Kidney glomerular epithelial cell (primary cell): Measurements from ENCODE around the gene IL6R.

ENCODE experiments used
- DNase-seq: peaks from one replicate; lab custom pipeline; 2025; lab: John Stamatoyannopoulos, UW

The IL6R gene

GRCh38 chr1:154427173-154428139, 22.3 kb downstream of the IL6R start:
- DNase-seq: no peak

GRCh38 chr1:154429118-154429517, 24.0 kb downstream of the IL6R start:
- DNase-seq: no peak

GRCh38 chr1:154429841-154430611, 24.9 kb downstream of the IL6R start:
- no peak for DNase-seq

- no peak for DNase-seq
Measured at GRCh38 chr1:154430903-154431302, 25.8 kb downstream of the IL6R start.

- peak; percentile 99 for DNase-seq
Measured at GRCh38 chr1:154431586-154432373, 26.6 kb downstream of the IL6R start.

- DNase-seq: no peak
Measured at GRCh38 chr1:154433161-154433764, 28.1 kb downstream of the IL6R start.

- no peak for DNase-seq
Measured at GRCh38 chr1:154434346-154435085, 29.4 kb downstream of the IL6R start.

GRCh38 chr1:154435599-154436200, 30.6 kb downstream of the IL6R start:
- no peak for DNase-seq

GRCh38 chr1:154436433-154436832, 31.3 kb downstream of the IL6R start:
- DNase-seq: no peak

- DNase-seq: no peak
Measured at GRCh38 chr1:154440036-154440804, 35.1 kb downstream of the IL6R start.

GRCh38 chr1:154441241-154441888, 36.2 kb downstream of the IL6R start:
- no peak for DNase-seq

- peak; percentile 90 for DNase-seq
Measured at GRCh38 chr1:154442006-154442740, 37.0 kb downstream of the IL6R start.

- DNase-seq: no peak
Measured at GRCh38 chr1:154443274-154444013, 38.3 kb downstream of the IL6R start.

- peak; percentile 77 for DNase-seq
Measured at GRCh38 chr1:154445040-154445472, 39.9 kb downstream of the IL6R start.

GRCh38 chr1:154446292-154446691, 41.1 kb downstream of the IL6R start:
- DNase-seq: peak; percentile 71

GRCh38 chr1:154446789-154447188, 41.6 kb downstream of the IL6R start:
- no peak for DNase-seq

GRCh38 chr1:154448331-154448811, 43.2 kb downstream of the IL6R start:
- no peak for DNase-seq

- DNase-seq: no peak
Measured at GRCh38 chr1:154453161-154453560, 48.0 kb downstream of the IL6R start.
